ENCODE results near the gene PCNT. TPM values are rescaled to one million over a fixed set of nuclear protein-coding genes. Genes with fewer than 3 reads are reported as not detected.
A peak's percentile ranks its signal among the peaks of the same experiment; 100 is the strongest.
"Not testable (repeated sequence)": the region's sequence is repeated elsewhere in the genome, so short reads cannot be mapped to it uniquely, and the experiment has no call there.

Gene PCNT
- total RNA-seq, 1 donor from 2014 or later = 53.3 TPM

GRCh38 chr21:46399129-46399528 is 75.2 kb downstream of the PCNT start:
- Mint-ChIP-seq H3K27ac (no peak overlapping the region), H3K36me3 (ENCODE audit: insufficient read depth) (peaks cover 20% of the 10 kb centered on the region), H3K9me3 (ENCODE audit: low read depth) (no peaks in the 10 kb centered on the region), H3K4me3 (ENCODE audit: low read depth) (no peak overlapping the region), H3K27me3 (no peaks in the 10 kb centered on the region), H3K4me1 (ENCODE audit: low read depth) (peaks cover 8% of the 10 kb centered on the region)
- DNase-seq (ENCODE audit: low spot score, unreplicated experiment) = no peak
- TF ChIP-seq CTCF (IDR thresholded peaks at IDR 0.05; ENCODE audit: unreplicated experiment) = no peak

GRCh38 chr21:46399686-46400085 is 75.7 kb downstream of the PCNT start:
- Mint-ChIP-seq H3K27ac (no peak overlapping the region), H3K4me3 (ENCODE audit: low read depth) (no peak overlapping the region), H3K9me3 (ENCODE audit: low read depth) (no peaks in the 10 kb centered on the region), H3K36me3 (ENCODE audit: insufficient read depth) (peaks cover 19% of the 10 kb centered on the region), H3K27me3 (no peaks in the 10 kb centered on the region), H3K4me1 (ENCODE audit: low read depth) (peaks cover 2% of the 10 kb centered on the region)
- TF ChIP-seq CTCF (IDR thresholded peaks at IDR 0.05; ENCODE audit: unreplicated experiment) = no peak
- no peak for DNase-seq (ENCODE audit: low spot score, unreplicated experiment)

GRCh38 chr21:46401186-46401910 is 77.4 kb downstream of the PCNT start:
- no peak for DNase-seq (ENCODE audit: low spot score, unreplicated experiment)
- Mint-ChIP-seq H3K36me3 (ENCODE audit: insufficient read depth) (peaks cover 19% of the 10 kb centered on the region), H3K9me3 (ENCODE audit: low read depth) (no peaks in the 10 kb centered on the region), H3K4me1 (ENCODE audit: low read depth) (no peaks in the 10 kb centered on the region), H3K27ac (no peak overlapping the region), H3K4me3 (ENCODE audit: low read depth) (no peak overlapping the region), H3K27me3 (no peaks in the 10 kb centered on the region)
- no peak for TF ChIP-seq CTCF (IDR thresholded peaks at IDR 0.05; ENCODE audit: unreplicated experiment)

- TF ChIP-seq CTCF (IDR thresholded peaks at IDR 0.05; ENCODE audit: unreplicated experiment) = peak; percentile 8
- H3K27ac Mint-ChIP-seq = no peak overlapping the region
- peaks cover 17% of the 10 kb centered on the region for H3K36me3 Mint-ChIP-seq (ENCODE audit: insufficient read depth)
- H3K4me3 Mint-ChIP-seq (ENCODE audit: low read depth) = no peak overlapping the region
- no peak for DNase-seq (ENCODE audit: low spot score, unreplicated experiment)
- H3K27me3 Mint-ChIP-seq = no peaks in the 10 kb centered on the region
- no peaks in the 10 kb centered on the region for H3K4me1 Mint-ChIP-seq (ENCODE audit: low read depth)
- H3K9me3 Mint-ChIP-seq (ENCODE audit: low read depth) = no peaks in the 10 kb centered on the region
Observed at GRCh38 chr21:46402421-46402820, 78.5 kb downstream of the PCNT start.

GRCh38 chr21:46403234-46403811 is 79.4 kb downstream of the PCNT start:
- not testable (repeated sequence) for H3K27me3 Mint-ChIP-seq; H3K4me1 Mint-ChIP-seq (ENCODE audit: low read depth); H3K27ac Mint-ChIP-seq; H3K4me3 Mint-ChIP-seq (ENCODE audit: low read depth); DNase-seq (ENCODE audit: low spot score, unreplicated experiment); H3K9me3 Mint-ChIP-seq (ENCODE audit: low read depth)
- H3K36me3 Mint-ChIP-seq (ENCODE audit: insufficient read depth) = peaks cover 13% of the 10 kb centered on the region

GRCh38 chr21:46404306-46404705 is 80.3 kb downstream of the PCNT start:
- no peaks in the 10 kb centered on the region for H3K27me3 Mint-ChIP-seq
- DNase-seq (ENCODE audit: low spot score, unreplicated experiment) = no peak
- no peaks in the 10 kb centered on the region for H3K9me3 Mint-ChIP-seq (ENCODE audit: low read depth)
- no peaks in the 10 kb centered on the region for H3K4me1 Mint-ChIP-seq (ENCODE audit: low read depth)
- no peak overlapping the region for H3K4me3 Mint-ChIP-seq (ENCODE audit: low read depth)
- TF ChIP-seq CTCF (IDR thresholded peaks at IDR 0.05; ENCODE audit: unreplicated experiment) = no peak
- peaks cover 13% of the 10 kb centered on the region for H3K36me3 Mint-ChIP-seq (ENCODE audit: insufficient read depth)
- no peak overlapping the region for H3K27ac Mint-ChIP-seq
